Stomach (tissue), 4 donors: ENCODE measurements around the gene LIN7C.
"Not testable (repeated sequence)": the region's sequence is repeated elsewhere in the genome, so short reads cannot be mapped to it uniquely, and the experiment has no call there.

Source experiments
- EP300 ChIP-seq: sonication (generic); formaldehyde crosslinking; IDR thresholded peaks from one replicate; pipeline ENCODE4 v1.6.1; 2017; ENCODE audit warnings: antibody characterized with exemption
- POLR2A ChIP-seq, 4 donors: fragments of 450-650 bp; IDR thresholded peaks; one replicate each; pipeline ENCODE4 v1.6.1; 2016; ENCODE audit warnings: antibody characterized with exemption in 4 of 4, control low read depth in 2 of 4, mild to moderate bottlenecking in 1 of 4, moderate library complexity in 1 of 4
- TF ChIP-seq, protein P1 (sequence below), 7 experiments: fragments of 450-650 bp in 4 of 7; fragments of 200-600 bp in 3 of 7; sonication (generic) in 3 of 7; IDR thresholded peaks; one replicate each; pipeline ENCODE4 v1.5.1; 2016 to 2019; ENCODE audit warnings: antibody characterized with exemption in 7 of 7, control low read depth in 2 of 7, mild to moderate bottlenecking in 1 of 7

DNA sequence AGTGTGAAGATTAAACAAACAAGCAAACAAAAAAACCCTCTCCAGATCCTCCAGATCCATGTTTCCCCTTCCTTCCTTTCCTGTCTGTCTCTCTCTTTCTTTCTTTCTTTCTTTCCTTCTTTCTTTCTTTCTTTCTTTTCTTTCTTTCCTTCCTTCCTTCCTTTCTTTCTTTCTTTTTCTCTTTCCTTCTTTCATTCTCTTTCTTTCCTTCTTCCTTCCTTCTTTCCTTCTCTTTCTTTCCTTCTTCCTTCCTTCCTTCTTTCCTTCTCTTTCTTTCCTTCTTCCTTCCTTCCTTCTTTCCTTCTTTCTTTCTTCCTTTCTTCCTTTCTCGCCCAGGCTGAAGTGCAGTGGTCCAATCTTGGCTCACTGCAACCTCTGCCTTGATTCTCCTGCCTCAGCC is 10.9 kb upstream of the LIN7C start:
- TF ChIP-seq, protein P1, sequence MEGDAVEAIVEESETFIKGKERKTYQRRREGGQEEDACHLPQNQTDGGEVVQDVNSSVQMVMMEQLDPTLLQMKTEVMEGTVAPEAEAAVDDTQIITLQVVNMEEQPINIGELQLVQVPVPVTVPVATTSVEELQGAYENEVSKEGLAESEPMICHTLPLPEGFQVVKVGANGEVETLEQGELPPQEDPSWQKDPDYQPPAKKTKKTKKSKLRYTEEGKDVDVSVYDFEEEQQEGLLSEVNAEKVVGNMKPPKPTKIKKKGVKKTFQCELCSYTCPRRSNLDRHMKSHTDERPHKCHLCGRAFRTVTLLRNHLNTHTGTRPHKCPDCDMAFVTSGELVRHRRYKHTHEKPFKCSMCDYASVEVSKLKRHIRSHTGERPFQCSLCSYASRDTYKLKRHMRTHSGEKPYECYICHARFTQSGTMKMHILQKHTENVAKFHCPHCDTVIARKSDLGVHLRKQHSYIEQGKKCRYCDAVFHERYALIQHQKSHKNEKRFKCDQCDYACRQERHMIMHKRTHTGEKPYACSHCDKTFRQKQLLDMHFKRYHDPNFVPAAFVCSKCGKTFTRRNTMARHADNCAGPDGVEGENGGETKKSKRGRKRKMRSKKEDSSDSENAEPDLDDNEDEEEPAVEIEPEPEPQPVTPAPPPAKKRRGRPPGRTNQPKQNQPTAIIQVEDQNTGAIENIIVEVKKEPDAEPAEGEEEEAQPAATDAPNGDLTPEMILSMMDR (IDR thresholded peaks at IDR 0.05): not testable (repeated sequence)
- not testable (repeated sequence) for TF ChIP-seq POLR2A (IDR thresholded peaks at IDR 0.05); EP300
